Body of pancreas (tissue), 4 donors: ENCODE results near the gene NCOA6. TPM values are rescaled to one million over a fixed set of nuclear protein-coding genes. Genes with fewer than 3 reads are reported as not detected.
A peak's percentile ranks its signal among the peaks of the same experiment; 100 is the strongest.
"Not testable (repeated sequence)": the region's sequence is repeated elsewhere in the genome, so short reads cannot be mapped to it uniquely, and the experiment has no call there.

Source experiments
- ATAC-seq: fragments of 150-250 bp; one replicate; pipeline ENCODE4 v1.9.1; 2016
- DNase-seq, 4 donors: peaks; one replicate each; pipeline ENCODE4 v3.0.0-alpha.2; 2019
- H3K27ac ChIP-seq, 4 donors: fragments of 200-600 bp; sonication (generic); 1 replicate in 3 of 4; 2 replicates in 1 of 4; pipeline versions ENCODE4 v1.5.1 to v1.6.1; 2016 to 2019; ENCODE audit warnings: mild to moderate bottlenecking in 1 of 4, mixed read lengths in 1 of 4, moderate library complexity in 1 of 4
- H3K27me3 ChIP-seq, 2 donors: fragments of 200-600 bp; sonication (generic); one replicate each; pipeline ENCODE4 v1.6.0; 2016; ENCODE audit warnings: mild to moderate bottlenecking in 1 of 2
- H3K36me3 ChIP-seq, 2 donors: fragments of 200-600 bp; sonication (generic); replicated peaks in 1 of 2; 2 replicates each; pipeline ENCODE4 v1.5.1; 2016; ENCODE audit warnings: low read depth in 2 of 2; ENCODE audit not compliant: insufficient read depth in 1 of 2
- H3K4me1 ChIP-seq: fragments of 200-600 bp; sonication (generic); one replicate; pipeline ENCODE4 v1.6.0; 2016
- H3K4me3 ChIP-seq, 2 donors: fragments of 200-600 bp; sonication (generic); 1 replicate in 1 of 2; 2 replicates in 1 of 2; pipeline ENCODE4 v1.5.1; 2016 to 2019
- H3K9me3 ChIP-seq, 3 donors: fragments of 200-600 bp; sonication (generic); 1 replicate in 2 of 3; 2 replicates in 1 of 3; pipeline ENCODE4 v1.5.1; 2016
- CTCF ChIP-seq, 7 experiments: fragments of 450-650 bp in 4 of 7; fragments of 200-600 bp in 3 of 7; sonication (generic) in 3 of 7; IDR thresholded peaks; one replicate each; pipeline ENCODE4 v1.5.1; 2016 to 2019; ENCODE audit warnings: antibody characterized with exemption in 7 of 7
- POLR2A ChIP-seq, 3 donors: fragments of 450-650 bp; IDR thresholded peaks; one replicate each; pipeline ENCODE4 v1.6.1; 2016; ENCODE audit warnings: antibody characterized with exemption in 3 of 3, mild to moderate bottlenecking in 2 of 3
- WGBS, 2 donors: methylation state at CpG; one replicate each; pipeline ENCODE4 v1.1.5; 2017; 5-methylcytosine and 5-hydroxymethylcytosine counted together
- intact Hi-C: fragments of 100-400 bp; cut with DNase I; formaldehyde crosslinking; loops from one replicate; pipeline ENCODE4 v1.15.1; 2023
- total RNA-seq, 2 donors: library from RNA; depleted of rRNA; stranded (reverse); fragments of >200 nt; gene quantifications; one replicate each; pipeline ENCODE4 v1.1.0, GENCODE V29; 2016

The NCOA6 gene
- total RNA-seq, 2 donors from 2014 or later = 13.5 to 54.1 TPM

GRCh38 chr20:34716921-34717229 lies 108.6 kb downstream of the NCOA6 start:
- Histone ChIP-seq H3K27me3 (no peaks in the 10 kb centered on the region), H3K36me3 (peaks cover 0 to 5% of the 10 kb centered on the region in 2 donors), H3K4me1 (no peaks in the 10 kb centered on the region), H3K4me3 (no peak overlapping the region), H3K27ac (no peak overlapping the region), H3K9me3 (no peaks in the 10 kb centered on the region)
- intact Hi-C loops = no loop called here
- 94 to 95% methylated on average over 2 of the region's 2 CpGs for WGBS, 2 donors
- DNase-seq (no peak), ATAC-seq (no peak)
- TF ChIP-seq CTCF (IDR thresholded peaks at IDR 0.05) (no peak), POLR2A (IDR thresholded peaks at IDR 0.05) (no peak)

- intact Hi-C loops = no loop called here
- Histone ChIP-seq H3K36me3 (peaks cover 0 to 5% of the 10 kb centered on the region in 2 donors), H3K4me3 (no peak overlapping the region), H3K4me1 (peaks cover 4% of the 10 kb centered on the region), H3K27ac (no peak overlapping the region), H3K27me3 (no peaks in the 10 kb centered on the region), H3K9me3 (no peaks in the 10 kb centered on the region)
- WGBS, 2 donors = 93 to 98% methylated on average over 4 of the region's 4 CpGs
- DNase-seq (no peak), ATAC-seq (no peak)
- TF ChIP-seq CTCF (IDR thresholded peaks at IDR 0.05) (no peak), POLR2A (IDR thresholded peaks at IDR 0.05) (no peak)
Measured at GRCh38 chr20:34715384-34715783, 110.1 kb downstream of the NCOA6 start.

- H3K27ac ChIP-seq, H3K4me3 ChIP-seq, intact Hi-C loops, H3K36me3 ChIP-seq, H3K4me1 ChIP-seq, H3K27me3 ChIP-seq, H3K9me3 ChIP-seq, ATAC-seq, DNase-seq: not testable (repeated sequence)
- 96 to 98% methylated on average over 7 to 10 of the region's 10 CpGs for WGBS, 2 donors
Measured at GRCh38 chr20:34713944-34714515, 111.4 kb downstream of the NCOA6 start.

GRCh38 chr20:34713194-34713943 lies 112.1 kb downstream of the NCOA6 start:
- no peak for ATAC-seq
- DNase-seq = peak in 1 of 4 donors; percentile 37
- Histone ChIP-seq H3K36me3 (peaks cover 0 to 5% of the 10 kb centered on the region in 2 donors), H3K27ac (no peak overlapping the region), H3K4me1 (peaks cover 13% of the 10 kb centered on the region), H3K4me3 (no peak overlapping the region), H3K9me3 (no peaks in the 10 kb centered on the region), H3K27me3 (no peaks in the 10 kb centered on the region)
- whole genome bisulfite sequencing, 2 donors = 85 to 92% methylated on average over 1 of the region's 1 CpG
- intact Hi-C loops = no loop called here
- TF ChIP-seq POLR2A (IDR thresholded peaks at IDR 0.05) (no peak), CTCF (IDR thresholded peaks at IDR 0.05) (no peak)

GRCh38 chr20:34712525-34713192 lies 112.8 kb downstream of the NCOA6 start:
- H3K27me3 ChIP-seq = no peaks in the 10 kb centered on the region
- H3K36me3 ChIP-seq = peaks cover 0 to 5% of the 10 kb centered on the region in 2 donors
- TF ChIP-seq POLR2A (IDR thresholded peaks at IDR 0.05) (no peak), CTCF (IDR thresholded peaks at IDR 0.05) (no peak)
- intact Hi-C loops = no loop called here
- H3K4me1 ChIP-seq = peaks cover 14% of the 10 kb centered on the region
- WGBS, 2 donors = 42 to 69% methylated on average over 4 to 5 of the region's 5 CpGs
- ATAC-seq (no peak), DNase-seq (no peak)
- H3K9me3 ChIP-seq = no peaks in the 10 kb centered on the region
- H3K4me3 ChIP-seq = no peak overlapping the region
- H3K27ac ChIP-seq = no peak overlapping the region
